Muscle layer of duodenum (tissue), 2 donors: ENCODE data around the gene MYF5.

ENCODE experiments used
- H3K27ac ChIP-seq: one replicate; pipeline ENCODE4 v1.7.0; 2013; ENCODE audit warnings: mild to moderate bottlenecking, low read length
- H3K27me3 ChIP-seq: one replicate; pipeline ENCODE4 v1.7.0; 2013; ENCODE audit warnings: low read depth, mild to moderate bottlenecking, control low read depth, low read length
- H3K36me3 ChIP-seq, 2 donors: one replicate each; pipeline ENCODE4 v1.7.0; 2013; ENCODE audit warnings: low read length in 2 of 2, control low read depth in 1 of 2, mild to moderate bottlenecking in 1 of 2; ENCODE audit not compliant: insufficient read depth in 2 of 2, control insufficient read depth in 1 of 2
- H3K4me1 ChIP-seq, 2 donors: one replicate each; pipeline ENCODE4 v1.7.0; 2013; ENCODE audit warnings: low read length in 2 of 2, mild to moderate bottlenecking in 2 of 2, control low read depth in 1 of 2, moderate library complexity in 1 of 2; ENCODE audit not compliant: insufficient read depth in 2 of 2, control insufficient read depth in 1 of 2
- H3K4me3 ChIP-seq, 2 donors: one replicate each; pipeline ENCODE4 v1.7.0; 2013; ENCODE audit warnings: low read length in 2 of 2, low read depth in 1 of 2, mild to moderate bottlenecking in 1 of 2
- H3K9me3 ChIP-seq, 2 donors: one replicate each; pipeline ENCODE4 v1.7.0; 2013; ENCODE audit warnings: low read length in 2 of 2, control low read depth in 1 of 2, mild to moderate bottlenecking in 1 of 2; ENCODE audit not compliant: control insufficient read depth in 1 of 2
- donor health status: healthy.

MYF5 gene

GRCh38 chr12:80692114-80692513, 24.6 kb upstream of the MYF5 start:
- Histone ChIP-seq H3K4me1 (no peaks in the 10 kb centered on the region), H3K9me3 (peaks cover 0 to 2% of the 10 kb centered on the region in 2 donors), H3K27me3 (no peaks in the 10 kb centered on the region), H3K36me3 (no peaks in the 10 kb centered on the region), H3K27ac (no peak overlapping the region), H3K4me3 (no peak overlapping the region)

GRCh38 chr12:80697270-80697887, 19.3 kb upstream of the MYF5 start:
- no peaks in the 10 kb centered on the region for H3K9me3 ChIP-seq
- no peaks in the 10 kb centered on the region for H3K27me3 ChIP-seq
- no peak overlapping the region for H3K4me3 ChIP-seq
- no peak overlapping the region for H3K27ac ChIP-seq
- no peaks in the 10 kb centered on the region for H3K4me1 ChIP-seq
- no peaks in the 10 kb centered on the region for H3K36me3 ChIP-seq

DNA sequence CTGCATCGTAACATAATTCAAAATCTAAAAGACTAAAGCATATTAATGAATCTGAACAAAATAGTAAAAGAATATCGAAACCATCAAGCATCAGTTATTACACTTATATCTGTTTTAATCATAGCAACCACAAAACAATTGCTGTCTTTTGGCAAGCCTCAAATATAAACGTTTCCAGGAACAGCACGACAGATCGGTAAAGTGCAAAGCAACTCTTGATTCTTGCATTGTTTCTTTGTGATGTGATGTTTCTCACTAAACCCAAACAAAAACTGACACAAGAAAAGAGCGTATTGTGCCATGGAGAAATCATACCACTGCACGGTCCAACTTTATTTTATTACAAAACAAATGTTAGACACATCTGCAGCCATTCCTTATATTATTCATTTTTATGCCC, 18.5 kb upstream of the MYF5 start:
- H3K9me3 ChIP-seq, result no peaks in the 10 kb centered on the region

DNA sequence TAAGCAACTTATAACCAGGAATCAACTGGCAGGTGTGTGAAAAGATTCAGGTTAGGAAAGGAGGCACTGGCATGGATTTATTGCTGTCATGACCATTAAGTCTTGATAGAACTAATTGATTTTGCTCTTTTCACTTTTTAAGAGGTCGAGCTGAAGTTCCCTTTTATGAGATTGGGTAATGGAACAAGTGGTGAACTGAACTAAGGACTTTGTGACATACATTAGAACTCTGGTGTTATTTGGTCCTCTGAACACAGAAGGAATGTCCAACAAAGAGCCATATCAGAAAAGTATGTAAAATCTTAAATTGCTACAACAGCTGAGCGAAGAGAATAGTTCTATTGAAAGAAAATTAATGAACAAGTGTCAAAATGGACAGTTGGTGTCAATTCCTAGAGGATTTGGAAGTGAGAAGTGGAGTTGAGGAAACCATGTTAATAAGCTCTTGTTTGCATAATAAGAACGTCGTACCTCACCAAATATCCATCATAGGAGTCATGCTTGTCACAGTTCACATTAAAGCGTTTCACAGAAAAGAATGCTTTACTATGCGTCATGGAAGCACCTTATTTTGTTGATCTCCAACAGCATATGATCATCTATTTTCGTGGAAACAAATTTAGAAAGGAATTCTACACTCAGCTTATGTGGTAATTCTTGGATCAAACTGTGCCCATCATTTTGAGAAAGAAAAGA, 17.7 kb upstream of the MYF5 start:
- no peaks in the 10 kb centered on the region for H3K27me3 ChIP-seq
- H3K4me1 ChIP-seq, result no peaks in the 10 kb centered on the region
- H3K4me3 ChIP-seq, result no peak overlapping the region
- no peaks in the 10 kb centered on the region for H3K9me3 ChIP-seq
- no peaks in the 10 kb centered on the region for H3K36me3 ChIP-seq
- H3K27ac ChIP-seq, result no peak overlapping the region

More for the DNA sequence above, 18.5 kb upstream of the MYF5 start:
- no peaks in the 10 kb centered on the region for H3K4me1 ChIP-seq
- no peak overlapping the region for H3K27ac ChIP-seq
- H3K36me3 ChIP-seq, result no peaks in the 10 kb centered on the region
- no peaks in the 10 kb centered on the region for H3K27me3 ChIP-seq
- no peak overlapping the region for H3K4me3 ChIP-seq

DNA sequence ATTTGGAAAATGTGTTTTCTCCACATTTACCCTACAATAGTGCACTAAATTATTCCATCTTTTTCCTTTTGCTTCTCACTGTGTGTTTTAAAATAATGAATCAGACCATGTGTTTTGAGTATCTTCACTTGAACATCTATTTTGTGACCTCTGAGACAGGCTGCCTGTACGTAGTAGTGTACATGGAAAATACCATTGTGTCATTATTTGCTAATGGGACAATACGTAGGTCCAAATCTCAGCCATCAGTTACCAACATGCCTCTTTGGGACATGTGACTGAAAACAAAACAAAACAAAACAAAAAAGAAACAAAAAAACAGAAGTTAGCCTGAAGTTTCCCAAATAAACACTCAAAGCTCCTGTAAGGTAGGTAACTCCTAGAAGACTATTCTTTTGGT, 16.4 kb upstream of the MYF5 start:
- H3K36me3 ChIP-seq, result no peaks in the 10 kb centered on the region

DNA sequence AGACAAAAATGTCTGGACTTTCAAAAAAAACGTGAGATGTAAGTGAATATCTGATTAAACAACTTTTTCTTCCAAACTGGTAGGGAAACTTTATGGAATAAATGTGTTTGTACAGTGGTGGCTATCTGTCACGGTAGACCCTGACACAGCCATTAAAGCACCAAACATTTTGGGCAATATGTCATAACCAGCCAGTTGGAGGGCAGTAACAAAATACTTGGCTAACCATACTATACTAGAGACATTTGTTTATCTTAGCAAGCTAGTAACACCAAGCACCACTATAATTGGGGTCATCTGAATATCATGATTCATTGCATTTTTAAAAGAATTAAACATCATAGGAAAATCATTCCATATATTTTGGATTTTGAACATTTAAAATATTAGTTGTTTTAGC, 15.3 kb upstream of the MYF5 start:
- H3K36me3 ChIP-seq, result no peaks in the 10 kb centered on the region
- H3K9me3 ChIP-seq, result no peaks in the 10 kb centered on the region
- no peaks in the 10 kb centered on the region for H3K4me1 ChIP-seq
- H3K27me3 ChIP-seq, result no peaks in the 10 kb centered on the region
- H3K4me3 ChIP-seq, result no peak overlapping the region
- no peak overlapping the region for H3K27ac ChIP-seq

More for the DNA sequence above, 16.4 kb upstream of the MYF5 start:
- H3K9me3 ChIP-seq, result no peaks in the 10 kb centered on the region
- no peak overlapping the region for H3K27ac ChIP-seq
- H3K4me3 ChIP-seq, result no peak overlapping the region
- no peaks in the 10 kb centered on the region for H3K27me3 ChIP-seq
- no peaks in the 10 kb centered on the region for H3K4me1 ChIP-seq

DNA sequence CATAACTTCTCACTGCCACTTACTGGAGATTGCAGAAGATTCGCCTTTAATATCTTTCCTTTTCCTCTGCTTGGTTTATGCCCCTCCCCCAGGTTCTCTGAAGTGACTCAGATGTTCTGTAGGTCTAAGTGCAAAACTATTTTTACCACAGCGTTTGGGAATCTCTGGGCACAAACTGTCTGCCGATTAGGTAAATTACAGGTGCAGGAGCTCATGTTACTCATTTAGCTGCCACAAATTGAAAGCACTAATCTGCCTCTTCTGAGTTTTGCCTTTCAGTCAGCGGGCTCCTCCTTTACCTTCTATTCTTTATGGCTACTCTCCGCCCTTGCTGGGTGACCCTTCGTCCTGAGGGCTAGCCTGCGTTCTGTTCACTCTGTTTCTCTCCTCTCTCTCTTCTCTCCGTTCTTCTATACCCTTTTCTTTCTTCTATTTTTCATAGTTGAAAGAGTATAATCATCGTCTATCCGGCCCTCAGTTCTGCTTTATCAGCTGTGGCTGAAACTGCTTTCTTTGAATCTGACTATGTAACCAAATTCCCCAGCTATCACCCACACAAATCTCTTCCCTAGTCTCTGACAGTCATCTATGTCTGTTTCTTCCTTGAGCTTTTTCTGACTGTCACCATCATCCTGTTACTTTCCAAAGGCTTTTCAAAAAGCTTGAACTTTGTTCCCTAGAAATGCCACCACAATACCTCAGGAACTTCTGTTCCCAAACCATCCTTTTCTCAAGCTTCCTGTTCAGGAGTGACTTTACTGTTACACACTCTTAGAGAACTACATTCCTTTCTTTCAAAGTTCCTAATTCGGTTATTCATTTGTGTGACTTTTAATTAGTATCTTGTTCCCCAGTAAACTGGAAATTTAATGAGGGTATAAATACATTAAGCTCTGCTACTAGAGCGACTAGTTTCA, 13.6 kb upstream of the MYF5 start:
- peaks cover 0 to 2% of the 10 kb centered on the region in 2 donors for H3K4me1 ChIP-seq
- H3K36me3 ChIP-seq, result no peaks in the 10 kb centered on the region
- H3K4me3 ChIP-seq, result no peak overlapping the region
- no peaks in the 10 kb centered on the region for H3K27me3 ChIP-seq
- H3K9me3 ChIP-seq, result no peaks in the 10 kb centered on the region
- no peak overlapping the region for H3K27ac ChIP-seq

DNA sequence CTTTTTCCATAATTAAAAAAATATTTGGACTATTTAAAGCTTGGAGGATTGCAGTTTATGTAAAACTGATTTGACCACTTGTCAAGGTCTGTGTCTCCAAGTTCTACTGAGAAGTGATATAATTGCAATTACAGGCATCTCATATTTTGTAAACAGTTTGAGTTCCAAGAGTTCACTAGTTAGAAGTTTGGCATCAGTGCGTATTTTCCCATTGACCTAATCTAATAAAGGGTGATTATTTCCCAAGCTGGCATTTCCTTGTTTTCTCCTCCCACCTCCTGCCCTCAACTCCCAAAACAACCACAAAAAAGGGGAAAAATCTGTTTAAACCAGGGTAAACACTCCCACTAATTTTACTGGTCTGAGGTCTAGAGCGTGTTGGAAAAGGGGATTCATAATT, 12.3 kb upstream of the MYF5 start:
- H3K4me3 ChIP-seq, result no peak overlapping the region

GRCh38 chr12:80707126-80707829, 9.4 kb upstream of the MYF5 start, which contains the start of gene MYF6:
TSS of gene MYF6 (plus strand) at chr12:80707634. CDS start at chr12:80707720, 86 bp downstream.
- H3K4me3 ChIP-seq, result peak within 1 kb of the TSS; percentile 19 to 55
- no peaks in the 10 kb centered on the region for H3K9me3 ChIP-seq
- no peak within 1 kb of the TSS for H3K27ac ChIP-seq
- no peaks in the 10 kb centered on the region for H3K36me3 ChIP-seq
- peaks cover 0 to 9% of the 10 kb centered on the region in 2 donors for H3K4me1 ChIP-seq
- H3K27me3 ChIP-seq, result peaks cover 6% of the 10 kb centered on the region

More for the DNA sequence above, 12.3 kb upstream of the MYF5 start:
- Histone ChIP-seq H3K4me1 (peaks cover 0 to 9% of the 10 kb centered on the region in 2 donors), H3K27ac (no peak overlapping the region), H3K27me3 (peaks cover 6% of the 10 kb centered on the region), H3K9me3 (no peaks in the 10 kb centered on the region), H3K36me3 (no peaks in the 10 kb centered on the region)

DNA sequence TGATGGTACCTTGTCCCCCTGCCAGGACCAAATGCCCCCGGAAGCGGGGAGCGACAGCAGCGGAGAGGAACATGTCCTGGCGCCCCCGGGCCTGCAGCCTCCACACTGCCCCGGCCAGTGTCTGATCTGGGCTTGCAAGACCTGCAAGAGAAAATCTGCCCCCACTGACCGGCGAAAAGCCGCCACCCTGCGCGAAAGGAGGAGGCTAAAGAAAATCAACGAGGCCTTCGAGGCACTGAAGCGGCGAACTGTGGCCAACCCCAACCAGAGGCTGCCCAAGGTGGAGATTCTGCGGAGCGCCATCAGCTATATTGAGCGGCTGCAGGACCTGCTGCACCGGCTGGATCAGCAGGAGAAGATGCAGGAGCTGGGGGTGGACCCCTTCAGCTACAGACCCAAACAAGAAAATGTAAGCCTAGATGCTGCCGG, 8.9 kb upstream of the MYF5 start:
- Histone ChIP-seq H3K4me3 (peak overlapping the region in 1 of 2 donors; percentile 55), H3K9me3 (no peaks in the 10 kb centered on the region), H3K4me1 (peaks cover 0 to 9% of the 10 kb centered on the region in 2 donors), H3K27me3 (peaks cover 6% of the 10 kb centered on the region), H3K36me3 (no peaks in the 10 kb centered on the region), H3K27ac (no peak overlapping the region)
